NCI-H1436 treated with DMSO at 0.1 percent for 48 hours (cell line): Measurements from ENCODE around the gene ATG9A.

Experiments used
- DNase-seq: peaks from one replicate; lab custom pipeline; 2025; lab: John Stamatoyannopoulos, UW

Gene ATG9A

DNA sequence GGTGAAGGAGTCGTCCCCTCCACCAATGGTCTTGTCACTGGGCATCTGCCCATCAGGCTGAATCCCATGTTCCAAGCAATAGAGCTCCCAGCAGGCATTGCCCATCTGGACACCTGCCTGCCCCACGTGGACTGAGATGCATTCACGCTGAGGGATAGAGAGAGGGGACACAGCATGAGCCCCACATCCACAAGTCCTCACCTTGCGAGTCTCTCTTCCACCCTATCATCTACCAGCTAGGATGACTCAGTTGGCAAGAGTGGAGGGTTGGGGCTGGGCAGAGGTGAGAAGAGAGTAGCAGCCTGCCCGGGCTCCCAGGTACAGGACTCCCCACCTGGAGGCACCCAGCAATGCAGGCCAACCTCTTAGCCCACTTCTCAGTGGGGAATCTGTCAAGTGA lies 22.6 kb upstream of the ATG9A start:
- DNase-seq = no peak

DNA sequence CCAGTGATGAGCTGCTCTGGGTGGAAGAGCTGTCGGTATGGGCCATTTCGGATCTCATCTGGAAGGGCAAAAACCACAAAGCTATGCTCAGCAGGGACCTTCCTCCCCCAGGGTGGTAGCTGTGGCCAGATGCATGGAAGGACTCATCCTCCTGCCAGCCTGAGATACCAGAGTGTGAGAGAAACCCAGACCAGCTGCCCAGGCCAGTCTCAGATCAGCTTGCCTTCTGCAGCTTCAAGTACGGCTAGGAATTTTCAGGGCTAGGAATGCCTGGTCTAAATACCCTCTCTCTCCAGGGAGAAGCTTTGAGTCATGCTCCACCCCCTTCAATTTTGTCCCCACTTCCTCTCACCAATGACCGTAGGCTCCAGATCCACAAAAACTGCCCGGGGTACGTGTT lies 22.2 kb upstream of the ATG9A start:
- DNase-seq = no peak

GRCh38 chr2:219250049-219250781 lies 20.8 kb upstream of the ATG9A start:
- DNase-seq = no peak

GRCh38 chr2:219249203-219249980 lies 20.0 kb upstream of the ATG9A start:
- no peak for DNase-seq

- no peak for DNase-seq
Measured at GRCh38 chr2:219248845-219249202, 19.4 kb upstream of the ATG9A start.

- no peak for DNase-seq
Measured at GRCh38 chr2:219247678-219248642, 18.5 kb upstream of the ATG9A start.

- no peak for DNase-seq
Measured at GRCh38 chr2:219246559-219246958, 17.1 kb upstream of the ATG9A start.

DNA sequence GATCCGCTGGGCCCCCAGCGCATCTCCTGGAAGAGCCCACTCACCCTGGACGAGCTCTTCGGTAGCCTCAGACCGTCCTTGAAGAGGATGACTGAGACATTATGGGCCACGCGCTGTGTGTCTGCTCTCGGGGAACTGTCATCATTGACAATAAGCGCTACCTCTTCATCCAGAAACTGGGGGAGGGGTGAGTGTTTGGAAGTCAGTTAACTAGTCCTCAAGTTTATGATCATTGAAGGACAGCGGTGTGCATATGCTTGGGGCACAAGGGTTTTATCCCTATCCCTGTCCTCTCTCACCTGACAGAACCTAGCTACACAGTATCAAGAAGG lies 16.4 kb upstream of the ATG9A start:
- DNase-seq = no peak

DNA sequence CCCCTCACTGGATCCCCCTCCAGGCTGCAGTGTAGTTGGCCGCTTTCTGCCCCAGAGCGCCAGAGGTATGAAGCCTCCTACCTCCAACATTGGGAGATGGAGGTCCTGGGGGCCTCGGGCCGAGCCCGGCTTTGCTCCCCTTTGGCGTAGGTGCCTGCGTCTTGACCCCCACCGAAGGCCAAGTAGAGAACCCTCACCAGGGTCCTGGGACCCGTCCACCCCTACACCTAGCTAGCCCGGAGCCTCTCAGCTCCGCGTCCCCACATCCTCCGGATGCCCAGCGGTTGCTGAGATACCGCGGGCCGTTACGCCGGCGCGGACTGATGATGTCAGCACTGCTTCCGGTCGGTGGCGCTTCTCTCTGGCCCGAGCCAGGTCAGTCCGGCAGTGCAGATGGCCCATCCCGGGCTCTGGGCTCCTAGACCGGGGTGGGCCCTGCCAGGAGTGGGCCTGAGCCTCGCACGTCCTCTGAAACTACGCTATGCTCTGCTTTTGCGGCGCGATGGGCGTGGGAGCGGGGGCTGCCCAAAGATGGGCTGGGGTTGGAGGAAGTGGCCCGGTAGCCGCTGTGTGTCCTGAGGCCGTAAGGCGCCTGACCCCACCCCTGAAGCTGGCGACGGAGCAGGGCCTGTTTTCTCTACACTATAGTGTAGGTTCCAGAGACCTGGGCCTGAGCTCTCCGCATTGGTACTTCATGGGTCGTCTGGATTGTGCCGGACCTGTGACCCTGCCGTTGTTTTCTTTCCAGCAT lies 15.9 kb upstream of the ATG9A start, which contains the start of the genes GLB1L and STK16:
GLB1L (minus strand) TSS at position 297 of the 751 bp plus-strand sequence. CDS start 1,871 bp downstream, outside the sequence.
STK16 (plus strand) TSS at position 332 of the 751 bp plus-strand sequence. CDS start 521 bp downstream, outside the sequence.
- no peak for DNase-seq

DNA sequence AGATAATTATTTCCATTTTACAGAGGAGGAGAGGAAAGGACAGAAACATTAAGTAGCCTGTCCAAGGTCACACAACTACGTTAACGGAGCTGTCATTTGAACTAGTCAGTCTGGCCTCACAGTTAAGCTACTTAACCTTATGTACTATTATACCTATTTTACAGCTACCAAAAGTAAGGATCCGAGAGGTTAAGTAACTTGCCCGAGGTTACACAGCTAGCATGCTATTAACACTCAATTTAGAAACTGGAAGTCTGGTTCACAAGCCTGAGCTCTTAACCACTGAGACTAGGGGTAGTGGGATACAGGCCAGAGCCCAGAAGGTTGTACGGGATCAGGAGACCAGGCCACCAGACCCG lies 15.3 kb upstream of the ATG9A start:
- no peak for DNase-seq

DNA sequence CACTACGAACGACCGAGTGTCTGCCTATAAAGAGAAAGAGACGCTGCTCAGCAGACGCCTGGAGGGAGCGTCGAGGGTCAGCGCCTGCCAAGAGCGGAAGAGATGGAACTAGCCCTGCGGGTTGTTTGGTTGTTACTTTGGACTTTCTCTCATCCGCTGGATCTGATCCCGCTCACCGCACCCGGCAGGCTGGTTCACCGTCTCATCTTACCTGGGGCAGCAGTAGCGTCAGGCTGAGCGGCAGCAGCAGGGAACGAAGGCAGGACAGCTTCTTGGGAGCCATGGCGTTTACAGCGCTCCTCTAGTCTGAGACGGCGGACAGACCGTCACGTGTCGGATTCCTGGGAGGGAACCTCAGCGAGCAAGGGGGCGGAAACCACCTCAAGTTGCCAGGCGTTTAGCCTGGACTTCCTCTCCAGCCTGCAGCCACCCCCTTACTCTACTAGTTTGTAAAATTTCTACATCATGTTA lies 13.9 kb upstream of the ATG9A start:
- DNase-seq = no peak

DNA sequence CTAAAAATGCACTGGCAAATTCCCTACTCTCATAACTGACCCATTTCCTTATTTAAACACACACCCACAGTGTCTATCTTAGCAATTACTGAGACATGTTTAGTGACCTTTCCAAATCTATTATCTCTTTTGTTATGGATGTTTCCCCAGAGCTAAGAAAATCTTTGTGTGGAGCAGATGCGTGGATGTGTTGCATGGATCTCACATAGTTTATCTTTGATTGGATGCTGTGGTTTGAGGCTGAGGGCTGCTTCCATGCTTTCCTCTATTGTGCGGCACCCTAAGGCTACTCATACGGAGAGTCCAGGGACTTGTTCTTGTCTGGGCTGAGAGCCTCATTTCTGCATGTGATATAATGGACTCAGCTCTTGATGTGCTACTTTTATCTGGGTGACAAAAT lies 4.9 kb upstream of the ATG9A start:
- DNase-seq = no peak

DNA sequence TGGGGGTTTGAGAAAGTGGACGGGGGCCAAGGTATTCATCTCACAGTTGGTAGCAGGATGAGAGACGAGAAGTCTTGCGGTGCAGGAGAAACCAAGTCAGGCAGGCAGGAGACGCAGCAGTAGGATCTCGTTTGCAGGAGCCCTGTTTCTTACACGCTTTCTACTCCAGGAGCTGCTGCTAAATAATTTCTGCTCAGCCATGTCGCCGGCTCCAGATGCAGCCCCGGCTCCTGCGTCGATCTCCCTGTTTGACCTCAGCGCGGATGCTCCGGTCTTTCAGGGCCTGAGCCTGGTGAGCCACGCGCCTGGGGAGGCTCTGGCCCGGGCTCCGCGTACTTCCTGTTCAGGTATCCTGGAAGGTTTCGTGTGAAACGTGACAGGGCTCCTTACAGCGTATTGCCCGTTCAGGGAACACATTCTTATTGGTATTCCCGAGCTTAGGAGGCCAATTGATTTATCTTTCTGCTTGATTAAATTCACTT lies 664 bp upstream of the ATG9A start:
- no peak for DNase-seq

GRCh38 chr2:219228911-219229304 lies 528 bp downstream of the ATG9A start:
- DNase-seq = no peak

- DNase-seq = no peak
Measured at GRCh38 chr2:219228041-219228910, 1.2 kb downstream of the ATG9A start.

- DNase-seq = no peak
Measured at GRCh38 chr2:219225350-219225749, 4.1 kb downstream of the ATG9A start.

DNA sequence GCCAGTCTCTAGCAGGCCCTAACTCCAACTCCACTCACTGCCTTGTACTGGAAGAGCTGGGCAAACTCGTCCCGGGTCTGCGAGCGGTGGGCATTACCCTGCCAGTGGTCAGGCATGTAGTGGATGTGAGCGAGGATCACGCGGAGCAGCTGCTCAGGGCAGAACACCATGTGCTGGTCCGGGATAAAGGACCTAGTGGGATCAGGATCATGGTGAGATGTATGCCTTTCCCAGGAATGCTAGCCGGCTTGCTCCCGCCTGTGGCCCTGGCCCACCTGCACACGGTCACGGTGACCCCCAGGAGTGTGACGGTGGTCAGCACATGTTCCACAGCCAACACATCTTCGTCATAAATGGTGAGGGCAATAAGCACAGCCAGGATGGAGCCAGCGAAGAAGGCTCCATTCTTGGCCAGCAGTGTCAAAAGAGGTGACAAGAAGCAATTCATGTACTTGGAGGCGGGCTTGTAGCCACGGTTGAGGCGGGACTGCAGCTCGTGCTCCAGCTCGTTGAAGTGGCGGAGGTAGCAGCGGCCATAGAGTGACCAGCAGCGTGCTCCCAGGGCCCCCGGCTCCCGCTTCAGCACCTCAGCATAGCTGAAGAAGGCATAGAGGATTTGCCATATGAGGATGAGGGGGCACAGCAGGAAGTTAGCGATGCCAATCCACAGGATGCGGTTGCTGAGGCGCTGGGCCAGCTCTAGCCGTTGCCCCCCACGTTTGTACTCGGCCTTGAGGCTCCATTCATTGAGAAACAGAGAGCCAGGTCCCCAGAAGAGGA lies 5.4 kb downstream of the ATG9A start:
- no peak for DNase-seq

DNA sequence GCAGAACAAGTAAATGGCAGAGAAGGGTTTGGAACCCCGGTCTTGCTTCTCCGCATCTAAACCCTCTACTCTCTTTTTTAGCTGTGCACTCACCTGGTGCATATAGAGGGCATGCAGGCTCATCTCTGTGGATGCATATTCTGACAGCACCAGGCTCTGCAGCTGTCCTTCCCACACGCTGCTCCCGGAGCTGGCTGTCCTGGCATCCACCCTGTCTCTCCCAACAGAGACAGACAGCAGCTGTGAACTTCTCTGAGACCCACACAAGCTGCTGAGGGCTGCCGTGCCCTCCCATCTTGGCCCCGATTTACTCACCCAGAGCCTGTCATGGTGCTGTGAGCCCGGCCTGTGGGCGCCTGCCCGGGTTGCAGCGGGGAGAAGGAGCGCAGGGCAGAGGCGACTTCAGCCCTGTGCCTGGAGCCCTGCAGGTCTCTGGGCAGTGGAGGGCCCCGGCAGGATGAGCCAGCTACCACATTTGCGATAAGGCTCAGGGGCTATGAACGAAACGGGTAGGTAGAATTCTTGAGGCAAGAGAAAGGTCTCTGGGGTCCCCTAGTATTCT lies 7.4 kb downstream of the ATG9A start:
- DNase-seq = no peak
